SH-SY5Y (cell line): ENCODE data around the gene RTN4RL1.

Experiments
- GATA2 ChIP-seq: IDR thresholded peaks from 2 replicates; pipeline ENCODE4 v1.6.1; 2011; ENCODE audit warnings: mild to moderate bottlenecking, low read depth, low read length
- GATA3 ChIP-seq: IDR thresholded peaks from 2 replicates; pipeline ENCODE4 v1.6.1; 2011; ENCODE audit warnings: low read depth, mild to moderate bottlenecking, low read length, moderate library complexity

GRCh38 chr17:1916963-1917715 is 108.0 kb downstream of the RTN4RL1 start:
- TF ChIP-seq GATA2 (no peak), GATA3 (no peak)
